Activated naive CD4-positive, alpha-beta T cell treated with anti-CD3 and anti-CD28 coated beads for 36 hours (primary cell): ENCODE data around the gene TULP1. TPM values are rescaled to one million over a fixed set of nuclear protein-coding genes. Genes with fewer than 3 reads are reported as not detected.
A peak's percentile ranks its signal among the peaks of the same experiment; 100 is the strongest.

Experiments
- CTCF ChIA-PET: fragments of 350-600 bp; sonication (Branson Sonifier 250); formaldehyde crosslinking; loops from one replicate; lab custom pipeline; 2021; ENCODE audit warnings: antibody characterized with exemption; lab: Charles Lee
- DNase-seq: peaks from one replicate; pipeline ENCODE4 v3.0.0-alpha.2; 2020
- H3K27ac Mint-ChIP-seq: one replicate; pipeline ENCODE4 v1.8.0; 2021; ENCODE audit warnings: mild to moderate bottlenecking, mixed read lengths
- H3K27me3 Mint-ChIP-seq: one replicate; pipeline ENCODE4 v1.8.0; 2021; ENCODE audit warnings: low read depth, mixed read lengths
- H3K36me3 Mint-ChIP-seq: one replicate; pipeline ENCODE4 v1.8.0; 2021; ENCODE audit warnings: low read depth, mixed read lengths
- H3K4me1 Mint-ChIP-seq: one replicate; pipeline ENCODE4 v1.8.0; 2021; ENCODE audit warnings: low read depth, mixed read lengths
- H3K4me3 Mint-ChIP-seq: one replicate; pipeline ENCODE4 v1.8.0; 2021; ENCODE audit warnings: mild to moderate bottlenecking, moderate library complexity, mixed read lengths
- H3K9me3 Mint-ChIP-seq: one replicate; pipeline ENCODE4 v1.8.0; 2021; ENCODE audit warnings: mixed read lengths
- intact Hi-C: fragments of 100-400 bp; cut with micrococcal nuclease; formaldehyde crosslinking; loops from one replicate; pipeline ENCODE4 v1.15.1; 2023
- microRNA-seq: library from miRNA; unstranded; fragments of <30 nt; microRNA quantifications from one replicate; pipeline ENCODE4 v1.2.0, GENCODE V29; 2022; ENCODE audit warnings: borderline microRNAs expressed, borderline replicate concordance
- total RNA-seq, 2 experiments: library from RNA; stranded (reverse); gene quantifications; one replicate each; pipeline ENCODE4 v1.2.3, GENCODE V29; 2021

The TULP1 gene
- total RNA-seq, 2 experiments from 2014 or later: not detected

- Mint-ChIP-seq H3K36me3 (no peaks in the 10 kb centered on the region), H3K9me3 (no peaks in the 10 kb centered on the region), H3K27ac (no peak overlapping the region), H3K4me3 (no peak overlapping the region), H3K4me1 (peaks cover 20% of the 10 kb centered on the region), H3K27me3 (no peaks in the 10 kb centered on the region)
- peak; percentile 49 for DNase-seq
- CTCF ChIA-PET: interaction anchor here (0.7 to 7.4 kb wide), 34 partner anchors 8 to 164 kb away, joined by 3 to 132 read pairs (median 4); partner anchors contain the start of genes DEF6, PPARD and RPL10A
- intact Hi-C loops: loop anchor here (1.0 to 2.0 kb wide), 3 partner anchors 35 to 152 kb away; partner anchors contain the start of genes DEF6 and PPARD
These were observed 63.3 kb downstream of the TULP1 start for GRCh38 chr6:35449287-35449881.

GRCh38 chr6:35448191-35448590 is 64.5 kb downstream of the TULP1 start:
- Mint-ChIP-seq H3K4me3 (no peak overlapping the region), H3K27ac (no peak overlapping the region), H3K36me3 (no peaks in the 10 kb centered on the region), H3K4me1 (peaks cover 11% of the 10 kb centered on the region), H3K9me3 (no peaks in the 10 kb centered on the region), H3K27me3 (no peaks in the 10 kb centered on the region)
- intact Hi-C loops: loop anchor here (2.0 kb wide), 1 partner anchor 33 kb away; no protein-coding TSS in a partner anchor
- CTCF ChIA-PET: interaction anchor here (1.3 to 7.4 kb wide), 10 partner anchors 18 to 159 kb away, joined by 3 to 132 read pairs (median 8); partner anchors contain the start of genes DEF6 and PPARD
- no peak for DNase-seq

Small RNA genes within 50 kb of the gene (microRNA-seq; reads per million reads assigned to microRNA genes)
- gene MIR7111: 9.9 reads per million, percentile 22 among the genes with 10 or more reads in this experiment

Other genes with a start within 250 kb of the TULP1 start
- 10 to 100 TPM; 89.9 to 90.6 TPM for gene DEF6, start 215.1 kb downstream of the TULP1 start, total RNA-seq
- gene PPARD, start 170.3 kb downstream of the TULP1 start, total RNA-seq: 10 to 100 TPM; 10.8 to 11.2 TPM
- 10 to 100 TPM; 16.3 TPM for gene FANCE, start 60.6 kb downstream of the TULP1 start, total RNA-seq
- 1,000 to 10,000 TPM; 2,437 to 2,507 TPM for gene RPL10A, start 44.5 kb downstream of the TULP1 start, total RNA-seq
- gene TEAD3, start 15.8 kb downstream of the TULP1 start, total RNA-seq: 1 to 10 TPM; 1.1 to 1.4 TPM
- gene FKBP5, start 176.0 kb upstream of the TULP1 start, total RNA-seq: 100 to 1,000 TPM; 202 to 208 TPM
- 1 to 10 TPM; 3.1 to 3.9 TPM for gene ARMC12, start 224.1 kb upstream of the TULP1 start, total RNA-seq